ENCODE measurements around the gene PRR23A.

PRR23A gene

DNA sequence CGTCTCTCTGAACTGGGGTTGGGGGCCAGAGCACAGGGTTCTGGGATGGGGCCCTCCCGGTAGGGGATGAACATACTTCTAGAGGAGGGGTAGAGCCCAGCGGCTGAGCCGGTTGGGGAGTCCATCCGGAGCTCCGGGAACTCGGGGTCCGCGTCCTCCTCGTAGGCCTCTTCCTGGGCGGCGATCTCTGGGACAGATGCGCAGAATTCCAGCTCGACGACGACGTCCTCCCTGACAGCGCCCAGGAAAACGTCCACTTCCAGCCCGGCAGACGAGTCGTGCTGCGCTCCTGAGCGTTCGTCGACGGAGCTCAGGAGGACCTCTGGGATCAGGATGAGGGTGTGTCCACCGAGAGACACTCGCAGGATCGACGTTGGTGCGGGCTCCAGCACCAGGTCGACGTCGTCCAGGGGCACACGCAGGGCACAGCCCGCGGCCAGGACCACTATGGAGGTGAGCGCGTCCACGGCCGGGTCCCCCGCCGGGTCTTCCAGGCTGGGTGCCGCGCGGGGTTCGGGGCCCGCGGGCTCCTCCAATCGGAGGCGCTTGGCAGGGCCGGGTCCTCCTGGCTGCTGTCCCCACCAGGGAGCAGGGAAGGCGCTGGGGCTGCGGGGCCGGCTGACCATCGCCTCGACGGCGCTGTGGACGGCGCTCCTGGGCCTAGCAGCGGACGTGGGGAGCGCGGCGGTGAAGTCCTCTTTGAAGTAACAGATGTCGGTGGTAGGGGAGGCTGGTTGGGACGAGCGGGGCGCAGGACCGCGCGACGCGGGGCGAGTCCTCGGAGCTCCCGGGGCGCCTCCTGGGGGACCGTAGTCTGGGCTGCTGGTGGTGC lies 14.2 kb upstream of the PRR23A start:
- Histone ChIP-seq H4K20me1 (no peaks in the 10 kb centered on the region), H3K4me2 (no peak overlapping the region), H3K27me3 (no peaks in the 10 kb centered on the region), H3K9ac (no peak overlapping the region), H3K9me3 (peaks cover 26% of the 10 kb centered on the region), H3K4me1 (no peaks in the 10 kb centered on the region), H3K4me3 (no peak overlapping the region), H3K36me3 (no peaks in the 10 kb centered on the region), H3K27ac (no peak overlapping the region)
- TF ChIP-seq Cebpa-rat (IDR thresholded peaks at IDR 0.05) = no peak

DNA sequence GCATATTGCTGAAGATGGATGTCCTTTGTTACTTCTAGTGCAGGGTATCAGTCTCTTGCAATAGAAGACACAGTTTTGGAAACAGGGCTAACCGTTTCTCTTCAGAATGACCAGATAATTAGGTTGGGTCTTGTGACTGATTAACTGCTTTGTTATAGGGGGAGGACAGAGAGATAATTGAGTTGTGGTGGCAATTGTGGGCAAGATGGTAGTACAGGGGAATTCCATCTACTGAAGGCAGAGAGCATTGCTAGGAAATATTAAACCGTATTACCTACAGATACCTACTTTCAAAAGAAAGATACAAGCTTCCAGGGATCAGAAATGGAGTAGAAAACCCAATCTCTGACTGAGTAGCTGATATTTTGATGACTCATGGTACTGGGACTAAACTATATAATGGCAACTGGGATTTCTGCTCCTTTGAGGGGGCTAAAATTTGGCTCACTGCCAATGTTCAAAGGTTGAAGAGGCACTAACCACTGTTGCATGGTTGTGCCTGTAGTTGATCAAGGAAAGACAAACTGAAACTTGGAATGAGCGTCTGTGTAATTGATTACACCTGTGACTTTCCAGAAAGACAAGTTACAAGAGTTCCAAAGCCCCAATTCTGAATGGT lies 10.5 kb upstream of the PRR23A start:
- no peak overlapping the region for H3K9ac ChIP-seq
- TF ChIP-seq Cebpa-rat (IDR thresholded peaks at IDR 0.05) = no peak

GRCh38 chr3:139005356-139005993 lies 593 bp downstream of the PRR23A start:
- Histone ChIP-seq H3K4me2 (no peak overlapping the region), H3K4me1 (no peaks in the 10 kb centered on the region), H3K9ac (no peak overlapping the region), H3K27me3 (no peaks in the 10 kb centered on the region), H3K27ac (no peak overlapping the region), H3K36me3 (no peaks in the 10 kb centered on the region), H4K20me1 (no peaks in the 10 kb centered on the region), H3K9me3 (peaks cover 34% of the 10 kb centered on the region), H3K4me3 (no peak overlapping the region)
- TF ChIP-seq Cebpa-rat (IDR thresholded peaks at IDR 0.05) = no peak

More for the DNA sequence above, 10.5 kb upstream of the PRR23A start:
- no peak overlapping the region for H3K4me3 ChIP-seq
- H3K4me1 ChIP-seq = no peaks in the 10 kb centered on the region
- no peak overlapping the region for H3K4me2 ChIP-seq
- no peaks in the 10 kb centered on the region for H3K27me3 ChIP-seq
- peaks cover 27% of the 10 kb centered on the region for H3K9me3 ChIP-seq
- H3K36me3 ChIP-seq = no peaks in the 10 kb centered on the region
- no peak overlapping the region for H3K27ac ChIP-seq
- H4K20me1 ChIP-seq = no peaks in the 10 kb centered on the region

GRCh38 chr3:138995706-138996105 lies 10.4 kb downstream of the PRR23A start:
- Histone ChIP-seq H3K9me3 (peaks cover 1% of the 10 kb centered on the region; the same call in 1 of the 2 replicates), H3K27me3 (no peaks in the 10 kb centered on the region), H3K36me3 (no peaks in the 10 kb centered on the region), H3K4me2 (no peak overlapping the region), H3K4me1 (no peaks in the 10 kb centered on the region), H4K20me1 (no peaks in the 10 kb centered on the region), H3K27ac (no peak overlapping the region), H3K9ac (no peak overlapping the region), H3K4me3 (no peak overlapping the region)
- no peak for TF ChIP-seq Cebpa-rat (IDR thresholded peaks at IDR 0.05)

DNA sequence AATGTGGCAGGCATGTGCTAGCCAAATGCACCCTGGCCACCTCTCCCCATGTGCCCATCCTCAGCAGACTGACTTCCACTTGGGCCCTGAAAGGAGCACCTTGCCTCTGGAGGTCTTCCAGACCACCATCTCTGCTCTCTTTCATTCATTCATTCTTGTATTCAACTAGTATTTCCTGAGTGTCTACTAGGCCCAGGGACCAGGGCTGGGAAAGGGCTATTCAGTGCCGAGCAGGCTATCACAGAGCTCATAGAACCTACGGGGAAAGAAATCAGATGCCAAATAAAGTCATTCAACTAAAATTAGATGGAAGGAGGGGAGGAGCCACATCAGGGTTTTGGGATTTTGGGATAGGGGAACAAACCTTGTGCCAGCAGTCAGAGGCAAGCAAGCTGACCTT lies 18.9 kb downstream of the PRR23A start:
- no peak for TF ChIP-seq Cebpa-rat (IDR thresholded peaks at IDR 0.05)

GRCh38 chr3:138985932-138986331 lies 20.1 kb downstream of the PRR23A start:
- Histone ChIP-seq H3K4me2 (peak overlapping the region; percentile 75), H3K27ac (peak overlapping the region; percentile 44; the same call in 1 of the 2 replicates), H3K9ac (no peak overlapping the region), H4K20me1 (no peaks in the 10 kb centered on the region), H3K27me3 (no peaks in the 10 kb centered on the region), H3K4me1 (peaks cover 50% of the 10 kb centered on the region), H3K4me3 (no peak overlapping the region), H3K36me3 (no peaks in the 10 kb centered on the region), H3K9me3 (no peaks in the 10 kb centered on the region)
- TF ChIP-seq Cebpa-rat (IDR thresholded peaks at IDR 0.05) = no peak

More for the DNA sequence above, 18.9 kb downstream of the PRR23A start:
- peaks cover 50% of the 10 kb centered on the region for H3K4me1 ChIP-seq
- H3K4me2 ChIP-seq = peak overlapping the region; percentile 75
- no peaks in the 10 kb centered on the region for H3K36me3 ChIP-seq
- no peaks in the 10 kb centered on the region for H3K9me3 ChIP-seq
- H3K27me3 ChIP-seq = no peaks in the 10 kb centered on the region
- H3K9ac ChIP-seq = no peak overlapping the region
- H3K4me3 ChIP-seq = no peak overlapping the region
- H3K27ac ChIP-seq = no peak overlapping the region; the same call in 1 of the 2 replicates
- no peaks in the 10 kb centered on the region for H4K20me1 ChIP-seq

GRCh38 chr3:138984816-138985215 lies 21.3 kb downstream of the PRR23A start:
- no peaks in the 10 kb centered on the region for H3K9me3 ChIP-seq

DNA sequence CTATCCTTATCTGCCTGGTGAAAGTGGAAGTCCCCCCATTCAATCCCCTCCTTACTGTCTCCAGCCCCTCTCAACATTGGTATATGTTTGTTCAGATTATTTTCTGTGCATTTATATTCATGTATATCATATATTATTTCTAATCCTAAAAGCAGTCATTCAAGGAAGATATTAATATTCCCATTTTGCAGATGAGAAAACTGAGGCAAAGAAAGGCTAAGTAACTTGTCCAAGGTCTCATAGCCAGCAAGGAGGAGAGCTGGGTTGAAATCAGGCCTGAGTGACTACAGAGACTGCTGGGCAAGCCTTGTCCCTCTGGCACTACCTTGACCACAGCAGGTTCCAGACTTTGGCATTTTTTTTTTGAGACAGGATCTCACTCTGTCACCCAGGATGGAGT lies 30.0 kb downstream of the PRR23A start:
- no peaks in the 10 kb centered on the region for H4K20me1 ChIP-seq
- H3K4me2 ChIP-seq = no peak overlapping the region
- TF ChIP-seq Cebpa-rat (IDR thresholded peaks at IDR 0.05) = no peak
- H3K4me3 ChIP-seq = no peak overlapping the region
- H3K9me3 ChIP-seq = no peaks in the 10 kb centered on the region
- H3K36me3 ChIP-seq = no peaks in the 10 kb centered on the region
- no peaks in the 10 kb centered on the region for H3K27me3 ChIP-seq
- no peak overlapping the region for H3K27ac ChIP-seq
- H3K9ac ChIP-seq = no peak overlapping the region
- 0 out of 2 replicates have a peak, but pooled peaks cover 5% of the 10 kb centered on the region for H3K4me1 ChIP-seq

More at GRCh38 chr3:138984816-138985215, 21.3 kb downstream of the PRR23A start:
- TF ChIP-seq Cebpa-rat (IDR thresholded peaks at IDR 0.05) = no peak
- H3K9ac ChIP-seq = no peak overlapping the region
- peaks cover 50% of the 10 kb centered on the region for H3K4me1 ChIP-seq
- H3K36me3 ChIP-seq = no peaks in the 10 kb centered on the region
- no peak overlapping the region for H3K4me3 ChIP-seq
- no peak overlapping the region for H3K27ac ChIP-seq
- H3K4me2 ChIP-seq = peak overlapping the region; percentile 17; the same call in 1 of the 2 replicates
- no peaks in the 10 kb centered on the region for H4K20me1 ChIP-seq
- H3K27me3 ChIP-seq = no peaks in the 10 kb centered on the region

- no peaks in the 10 kb centered on the region for H4K20me1 ChIP-seq
- H3K9me3 ChIP-seq = no peaks in the 10 kb centered on the region
- H3K27me3 ChIP-seq = no peaks in the 10 kb centered on the region
- no peak for TF ChIP-seq Cebpa-rat (IDR thresholded peaks at IDR 0.05)
- no peak overlapping the region for H3K4me3 ChIP-seq
- no peaks in the 10 kb centered on the region for H3K36me3 ChIP-seq
- no peak overlapping the region for H3K4me2 ChIP-seq
- no peak overlapping the region for H3K27ac ChIP-seq
- 0 out of 2 replicates have a peak, but pooled peaks cover 5% of the 10 kb centered on the region for H3K4me1 ChIP-seq
- no peak overlapping the region for H3K9ac ChIP-seq
Measured at GRCh38 chr3:138975351-138975750, 30.7 kb downstream of the PRR23A start.

DNA sequence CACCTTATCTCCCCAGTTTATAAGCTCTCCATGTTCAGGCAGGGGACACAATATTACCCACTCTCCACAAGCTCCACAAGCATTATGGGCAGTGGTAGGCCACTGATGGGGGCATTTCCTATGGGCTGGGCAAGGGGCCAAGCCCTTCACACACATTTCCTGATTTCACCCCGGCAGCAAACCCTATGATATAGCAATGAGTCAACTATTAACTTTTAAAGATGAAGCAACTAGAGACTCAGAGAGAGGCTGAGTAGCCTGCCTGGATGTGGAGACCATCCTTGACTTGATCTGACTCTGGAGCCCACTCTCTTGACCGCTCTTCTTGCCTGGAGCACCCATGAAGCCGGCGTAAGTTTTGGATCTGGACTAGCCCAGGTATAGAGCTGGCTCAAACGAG lies 31.6 kb downstream of the PRR23A start:
- Histone ChIP-seq H3K27me3 (no peaks in the 10 kb centered on the region), H4K20me1 (no peaks in the 10 kb centered on the region), H3K36me3 (no peaks in the 10 kb centered on the region), H3K9ac (no peak overlapping the region), H3K27ac (no peak overlapping the region), H3K4me3 (no peak overlapping the region), H3K4me2 (no peak overlapping the region), H3K4me1 (0 out of 2 replicates have a peak, but pooled peaks cover 5% of the 10 kb centered on the region), H3K9me3 (no peaks in the 10 kb centered on the region)
- TF ChIP-seq Cebpa-rat (IDR thresholded peaks at IDR 0.05) = no peak
